ENCODE data around the gene GNAI1. TPM values are rescaled to one million over a fixed set of nuclear protein-coding genes. Genes with fewer than 3 reads are reported as not detected.

GNAI1 gene
- total RNA-seq, 2 experiments from 2014 or later, result not detected

GRCh38 chr7:80247891-80248290, 113.3 kb downstream of the GNAI1 start:
- H3K4me1 ChIP-seq (ENCODE audit: insufficient read depth, low read length, poor library complexity, severe bottlenecking), result no peaks in the 10 kb centered on the region
- no peak overlapping the region for H3K27ac ChIP-seq (ENCODE audit: low read depth, low read length, poor library complexity, severe bottlenecking)
- no peaks in the 10 kb centered on the region for H3K9me3 ChIP-seq (ENCODE audit: low read length)
- no TSS peak for BruUV-seq (replicated peaks)
- no peak overlapping the region for H3K4me3 ChIP-seq (ENCODE audit: low read depth, low read length, poor library complexity, severe bottlenecking)
- intact Hi-C loops (cut with micrococcal nuclease; ENCODE audit: unreplicated experiment), result no loop called here
- H3K36me3 ChIP-seq (ENCODE audit: insufficient read depth, low read length), result no peaks in the 10 kb centered on the region
- ChIA-PET POLR2A (no interaction called here), CTCF (ENCODE audit: unreplicated experiment) (no interaction called here)
- no peaks in the 10 kb centered on the region for H3K79me2 ChIP-seq (ENCODE audit: insufficient read depth, low read depth, low read length)
- H3K9me2 ChIP-seq (ENCODE audit: insufficient read depth, low read length), result no peaks in the 10 kb centered on the region
- no peak for DNase-seq (ENCODE audit: low spot score)
- H3K4me2 ChIP-seq (ENCODE audit: low read length), result no peak overlapping the region
- H2AFZ ChIP-seq (ENCODE audit: low read length), result no peak overlapping the region
- no peak for TF ChIP-seq CTCF (conservative IDR thresholded peaks at IDR 0.05; ENCODE audit: low read length)
- TF ChIP-seq EZH2phosphoT487 (IDR thresholded peaks at IDR 0.05; ENCODE audit: borderline replicate concordance, low read depth, low read length), result no peak
- H4K20me1 ChIP-seq (ENCODE audit: insufficient read depth, low read length), result no peaks in the 10 kb centered on the region

GRCh38 chr7:80249184-80249583, 114.6 kb downstream of the GNAI1 start:
- no peak for TF ChIP-seq CTCF (conservative IDR thresholded peaks at IDR 0.05; ENCODE audit: low read length)
- no peak overlapping the region for H2AFZ ChIP-seq (ENCODE audit: low read length)
- no peaks in the 10 kb centered on the region for H3K79me2 ChIP-seq (ENCODE audit: insufficient read depth, low read depth, low read length)
- no peak overlapping the region for H3K4me2 ChIP-seq (ENCODE audit: low read length)
- ChIA-PET POLR2A (interaction anchor here (0.5 kb wide), 1 partner anchor 535 kb away, joined by 3 read pairs; no protein-coding TSS in a partner anchor), CTCF (ENCODE audit: unreplicated experiment) (no interaction called here)
- H3K4me1 ChIP-seq (ENCODE audit: insufficient read depth, low read length, poor library complexity, severe bottlenecking), result no peaks in the 10 kb centered on the region
- no peaks in the 10 kb centered on the region for H3K36me3 ChIP-seq (ENCODE audit: insufficient read depth, low read length)
- H3K27ac ChIP-seq (ENCODE audit: low read depth, low read length, poor library complexity, severe bottlenecking), result no peak overlapping the region
- intact Hi-C loops (cut with micrococcal nuclease; ENCODE audit: unreplicated experiment), result no loop called here
- no peak overlapping the region for H3K4me3 ChIP-seq (ENCODE audit: low read depth, low read length, poor library complexity, severe bottlenecking)
- no peaks in the 10 kb centered on the region for H4K20me1 ChIP-seq (ENCODE audit: insufficient read depth, low read length)
- no peaks in the 10 kb centered on the region for H3K9me3 ChIP-seq (ENCODE audit: low read length)
- H3K9me2 ChIP-seq (ENCODE audit: insufficient read depth, low read length), result no peaks in the 10 kb centered on the region
- BruUV-seq (replicated peaks), result no TSS peak
- no peak for DNase-seq (ENCODE audit: low spot score)

- H3K79me2 ChIP-seq (ENCODE audit: insufficient read depth, low read depth, low read length), result no peaks in the 10 kb centered on the region
- H3K4me1 ChIP-seq (ENCODE audit: insufficient read depth, low read length, poor library complexity, severe bottlenecking), result no peaks in the 10 kb centered on the region
Observed at GRCh38 chr7:80249619-80250295, 115.1 kb downstream of the GNAI1 start.

More at GRCh38 chr7:80249619-80250295, 115.1 kb downstream of the GNAI1 start:
- CTCF ChIA-PET (ENCODE audit: unreplicated experiment), result no interaction called here
- no peaks in the 10 kb centered on the region for H4K20me1 ChIP-seq (ENCODE audit: insufficient read depth, low read length)
- BruUV-seq (replicated peaks), result no TSS peak
- no peak overlapping the region for H3K4me2 ChIP-seq (ENCODE audit: low read length)
- DNase-seq (ENCODE audit: low spot score), result no peak
- H3K9me3 ChIP-seq (ENCODE audit: low read length), result no peaks in the 10 kb centered on the region
- POLR2A ChIA-PET, result interaction anchor here (0.5 kb wide), 1 partner anchor 534 kb away, joined by 3 read pairs; no protein-coding TSS in a partner anchor
- intact Hi-C loops (cut with micrococcal nuclease; ENCODE audit: unreplicated experiment), result no loop called here
- no peaks in the 10 kb centered on the region for H3K9me2 ChIP-seq (ENCODE audit: insufficient read depth, low read length)
- no peak overlapping the region for H2AFZ ChIP-seq (ENCODE audit: low read length)
- H3K36me3 ChIP-seq (ENCODE audit: insufficient read depth, low read length), result no peaks in the 10 kb centered on the region
- no peak overlapping the region for H3K27ac ChIP-seq (ENCODE audit: low read depth, low read length, poor library complexity, severe bottlenecking)
- TF ChIP-seq EZH2phosphoT487 (IDR thresholded peaks at IDR 0.05; ENCODE audit: borderline replicate concordance, low read depth, low read length), result no peak
- H3K4me3 ChIP-seq (ENCODE audit: low read depth, low read length, poor library complexity, severe bottlenecking), result no peak overlapping the region

Data from OCI-LY7 (cell line).